AG08396 (cell line): Measurements from ENCODE around the gene EIF2D.
"Not testable (repeated sequence)": the region's sequence is repeated elsewhere in the genome, so short reads cannot be mapped to it uniquely, and the experiment has no call there.

Source experiments
- DNase-seq: peaks from one replicate; pipeline ENCODE4 v3.0.0; 2012; ENCODE audit warnings: low spot score, mixed read lengths

The EIF2D gene

GRCh38 chr1:206635080-206635977 is 23.1 kb upstream of the EIF2D start, which contains the start of gene DYRK3:
DYRK3 (plus strand) TSS chr1:206635536; CDS start chr1:206635704, 168 bp downstream.
- DNase-seq = peak; percentile 97

- DNase-seq = peak; percentile 70
Observed at GRCh38 chr1:206634365-206635079, 22.3 kb upstream of the EIF2D start.

GRCh38 chr1:206633708-206634121 is 21.4 kb upstream of the EIF2D start:
- peak; percentile 76 for DNase-seq

GRCh38 chr1:206631085-206631509 is 18.8 kb upstream of the EIF2D start:
- DNase-seq = peak; percentile 82

- no peak for DNase-seq
Observed at GRCh38 chr1:206628916-206629315, 16.7 kb upstream of the EIF2D start.

GRCh38 chr1:206626396-206626795 is 14.1 kb upstream of the EIF2D start:
- not testable (repeated sequence) for DNase-seq

- DNase-seq = no peak
Observed at GRCh38 chr1:206609229-206609991, 2.9 kb downstream of the EIF2D start.

GRCh38 chr1:206608108-206608698 is 4.1 kb downstream of the EIF2D start:
- peak; percentile 49 for DNase-seq

GRCh38 chr1:206606867-206607266 is 5.4 kb downstream of the EIF2D start:
- peak; percentile 34 for DNase-seq

- DNase-seq = no peak
Observed at GRCh38 chr1:206604861-206605260, 7.4 kb downstream of the EIF2D start.

- DNase-seq = no peak
Observed at GRCh38 chr1:206600527-206600926, 11.7 kb downstream of the EIF2D start.

GRCh38 chr1:206596319-206596666 is 16.0 kb downstream of the EIF2D start:
- no peak for DNase-seq

GRCh38 chr1:206595581-206596318 is 16.5 kb downstream of the EIF2D start:
- no peak for DNase-seq

- no peak for DNase-seq
Observed at GRCh38 chr1:206593351-206593925, 18.8 kb downstream of the EIF2D start.

- DNase-seq = no peak
Observed at GRCh38 chr1:206591696-206592095, 20.6 kb downstream of the EIF2D start.

- DNase-seq = no peak
Observed at GRCh38 chr1:206591226-206591625, 21.0 kb downstream of the EIF2D start.

GRCh38 chr1:206590025-206590758 is 22.1 kb downstream of the EIF2D start:
- peak; percentile 55 for DNase-seq

GRCh38 chr1:206589206-206589605 is 23.1 kb downstream of the EIF2D start:
- peak; percentile 88 for DNase-seq

GRCh38 chr1:206588492-206588891 is 23.8 kb downstream of the EIF2D start:
- DNase-seq = no peak

- no peak for DNase-seq
Observed at GRCh38 chr1:206587904-206588303, 24.4 kb downstream of the EIF2D start.
